GM21515 (cell line): ENCODE data around the gene TFEB.
A peak's percentile ranks its signal among the peaks of the same experiment; 100 is the strongest.

Experiments
- ATAC-seq: cut with Tn5 transposase; IDR thresholded peaks from one replicate; pipeline ENCODE4 v1.9.1; 2021; ENCODE audit not compliant: unreplicated experiment

TFEB gene

GRCh38 chr6:41739041-41739440 is 3.6 kb upstream of the TFEB start:
- ATAC-seq: no peak

- no peak for ATAC-seq
Observed at GRCh38 chr6:41737591-41738130, 2.3 kb upstream of the TFEB start.

GRCh38 chr6:41736800-41737555 is 1.6 kb upstream of the TFEB start:
- ATAC-seq: no peak

GRCh38 chr6:41736186-41736733 is 852 bp upstream of the TFEB start:
- no peak for ATAC-seq

- ATAC-seq: peak; percentile 16
Observed at GRCh38 chr6:41734666-41735426, 562 bp downstream of the TFEB start.

GRCh38 chr6:41733707-41734665 is 1.4 kb downstream of the TFEB start:
- peak; percentile 41 for ATAC-seq

- ATAC-seq: no peak
Observed at GRCh38 chr6:41733360-41733706, 2.1 kb downstream of the TFEB start.

GRCh38 chr6:41732591-41733359 is 2.6 kb downstream of the TFEB start:
- ATAC-seq: peak; percentile 35

- no peak for ATAC-seq
Observed at GRCh38 chr6:41732149-41732548, 3.3 kb downstream of the TFEB start.

- ATAC-seq: no peak
Observed at GRCh38 chr6:41731561-41732086, 3.8 kb downstream of the TFEB start.

- no peak for ATAC-seq
Observed at GRCh38 chr6:41730531-41731436, 4.6 kb downstream of the TFEB start.

GRCh38 chr6:41729624-41730023 is 5.8 kb downstream of the TFEB start:
- ATAC-seq: no peak

GRCh38 chr6:41728954-41729353 is 6.5 kb downstream of the TFEB start:
- no peak for ATAC-seq

GRCh38 chr6:41728073-41728936 is 7.1 kb downstream of the TFEB start:
- no peak for ATAC-seq

GRCh38 chr6:41727705-41728072 is 7.7 kb downstream of the TFEB start:
- ATAC-seq: no peak

GRCh38 chr6:41726876-41727275 is 8.5 kb downstream of the TFEB start:
- ATAC-seq: no peak

GRCh38 chr6:41724586-41725501 is 10.6 kb downstream of the TFEB start:
- no peak for ATAC-seq
